GM23338 (cell line): ENCODE data around the gene SORCS3.

ENCODE experiments used
- EZH2 ChIP-seq: fragments of 200-600 bp; sonication (generic); IDR thresholded peaks from one replicate; pipeline ENCODE4 v1.8.0; 2017; ENCODE audit warnings: antibody characterized with exemption, mild to moderate bottlenecking, low read depth; ENCODE audit not compliant: unreplicated experiment
- EZH2phosphoT487 ChIP-seq: fragments of 200-600 bp; sonication (generic); IDR thresholded peaks from one replicate; pipeline ENCODE4 v1.8.1; 2018; ENCODE audit warnings: antibody characterized with exemption; ENCODE audit not compliant: unreplicated experiment
- JUNB ChIP-seq: IDR thresholded peaks from one replicate; pipeline ENCODE4 v1.6.1; 2016; ENCODE audit warnings: antibody characterized with exemption; ENCODE audit not compliant: unreplicated experiment
- NANOG ChIP-seq: IDR thresholded peaks from 2 replicates; pipeline ENCODE4 v1.6.1; 2016; ENCODE audit warnings: antibody characterized with exemption, borderline replicate concordance
- POLR2AphosphoS5 ChIP-seq: IDR thresholded peaks from 2 replicates; pipeline ENCODE4 v1.6.1; 2016; ENCODE audit warnings: antibody characterized with exemption, low read depth
- TF ChIP-seq, protein P1 (sequence below), 2 experiments: fragments of 200-600 bp in 1 of 2; sonication (generic) in 1 of 2; conservative IDR thresholded peaks; 2 replicates each; pipeline versions ENCODE4 v1.5.1 to v1.6.1; 2016 to 2017; ENCODE audit warnings: antibody characterized with exemption in 2 of 2, low read depth in 2 of 2, mild to moderate bottlenecking in 2 of 2, moderate library complexity in 1 of 2
- TF ChIP-seq, protein P2 (sequence below): fragments of 250-450 bp; sonication (Bioruptor Pico); IDR thresholded peaks from 2 replicates; pipeline ENCODE4 v1.5.0; 2020; ENCODE audit warnings: mild to moderate bottlenecking, moderate library complexity
- TF ChIP-seq, protein P3 (sequence below): IDR thresholded peaks from one replicate; pipeline ENCODE4 v1.6.1; 2018; ENCODE audit warnings: antibody characterized with exemption; ENCODE audit not compliant: unreplicated experiment

DNA sequence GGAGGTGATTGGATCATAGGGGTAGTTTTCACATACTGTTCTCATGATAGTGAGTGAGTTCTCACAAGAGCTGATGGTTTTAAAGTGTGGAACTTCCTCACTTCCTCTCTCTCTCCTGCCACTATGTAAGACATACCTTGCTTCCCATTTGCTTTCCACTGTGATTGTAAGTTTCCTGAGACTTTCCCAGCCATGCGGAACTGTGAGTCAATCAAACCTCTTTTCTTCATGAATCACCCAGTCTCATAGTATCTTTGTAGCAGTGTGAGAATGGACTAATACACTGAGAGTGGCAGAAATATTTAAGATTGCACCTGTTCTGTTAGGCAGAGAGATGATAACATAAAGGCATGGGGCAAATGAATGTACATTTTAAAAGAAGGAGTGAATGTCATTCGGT is 507.8 kb downstream of the SORCS3 start:
- no peak for TF ChIP-seq POLR2AphosphoS5
- TF ChIP-seq, protein P1, sequence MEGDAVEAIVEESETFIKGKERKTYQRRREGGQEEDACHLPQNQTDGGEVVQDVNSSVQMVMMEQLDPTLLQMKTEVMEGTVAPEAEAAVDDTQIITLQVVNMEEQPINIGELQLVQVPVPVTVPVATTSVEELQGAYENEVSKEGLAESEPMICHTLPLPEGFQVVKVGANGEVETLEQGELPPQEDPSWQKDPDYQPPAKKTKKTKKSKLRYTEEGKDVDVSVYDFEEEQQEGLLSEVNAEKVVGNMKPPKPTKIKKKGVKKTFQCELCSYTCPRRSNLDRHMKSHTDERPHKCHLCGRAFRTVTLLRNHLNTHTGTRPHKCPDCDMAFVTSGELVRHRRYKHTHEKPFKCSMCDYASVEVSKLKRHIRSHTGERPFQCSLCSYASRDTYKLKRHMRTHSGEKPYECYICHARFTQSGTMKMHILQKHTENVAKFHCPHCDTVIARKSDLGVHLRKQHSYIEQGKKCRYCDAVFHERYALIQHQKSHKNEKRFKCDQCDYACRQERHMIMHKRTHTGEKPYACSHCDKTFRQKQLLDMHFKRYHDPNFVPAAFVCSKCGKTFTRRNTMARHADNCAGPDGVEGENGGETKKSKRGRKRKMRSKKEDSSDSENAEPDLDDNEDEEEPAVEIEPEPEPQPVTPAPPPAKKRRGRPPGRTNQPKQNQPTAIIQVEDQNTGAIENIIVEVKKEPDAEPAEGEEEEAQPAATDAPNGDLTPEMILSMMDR (conservative IDR thresholded peaks at IDR 0.05; ENCODE audit: low read depth in 2 of 2), result no peak
- TF ChIP-seq EZH2, result no peak
- no peak for TF ChIP-seq NANOG
- TF ChIP-seq JUNB, result no peak
- TF ChIP-seq EZH2phosphoT487, result no peak
- TF ChIP-seq, protein P2, sequence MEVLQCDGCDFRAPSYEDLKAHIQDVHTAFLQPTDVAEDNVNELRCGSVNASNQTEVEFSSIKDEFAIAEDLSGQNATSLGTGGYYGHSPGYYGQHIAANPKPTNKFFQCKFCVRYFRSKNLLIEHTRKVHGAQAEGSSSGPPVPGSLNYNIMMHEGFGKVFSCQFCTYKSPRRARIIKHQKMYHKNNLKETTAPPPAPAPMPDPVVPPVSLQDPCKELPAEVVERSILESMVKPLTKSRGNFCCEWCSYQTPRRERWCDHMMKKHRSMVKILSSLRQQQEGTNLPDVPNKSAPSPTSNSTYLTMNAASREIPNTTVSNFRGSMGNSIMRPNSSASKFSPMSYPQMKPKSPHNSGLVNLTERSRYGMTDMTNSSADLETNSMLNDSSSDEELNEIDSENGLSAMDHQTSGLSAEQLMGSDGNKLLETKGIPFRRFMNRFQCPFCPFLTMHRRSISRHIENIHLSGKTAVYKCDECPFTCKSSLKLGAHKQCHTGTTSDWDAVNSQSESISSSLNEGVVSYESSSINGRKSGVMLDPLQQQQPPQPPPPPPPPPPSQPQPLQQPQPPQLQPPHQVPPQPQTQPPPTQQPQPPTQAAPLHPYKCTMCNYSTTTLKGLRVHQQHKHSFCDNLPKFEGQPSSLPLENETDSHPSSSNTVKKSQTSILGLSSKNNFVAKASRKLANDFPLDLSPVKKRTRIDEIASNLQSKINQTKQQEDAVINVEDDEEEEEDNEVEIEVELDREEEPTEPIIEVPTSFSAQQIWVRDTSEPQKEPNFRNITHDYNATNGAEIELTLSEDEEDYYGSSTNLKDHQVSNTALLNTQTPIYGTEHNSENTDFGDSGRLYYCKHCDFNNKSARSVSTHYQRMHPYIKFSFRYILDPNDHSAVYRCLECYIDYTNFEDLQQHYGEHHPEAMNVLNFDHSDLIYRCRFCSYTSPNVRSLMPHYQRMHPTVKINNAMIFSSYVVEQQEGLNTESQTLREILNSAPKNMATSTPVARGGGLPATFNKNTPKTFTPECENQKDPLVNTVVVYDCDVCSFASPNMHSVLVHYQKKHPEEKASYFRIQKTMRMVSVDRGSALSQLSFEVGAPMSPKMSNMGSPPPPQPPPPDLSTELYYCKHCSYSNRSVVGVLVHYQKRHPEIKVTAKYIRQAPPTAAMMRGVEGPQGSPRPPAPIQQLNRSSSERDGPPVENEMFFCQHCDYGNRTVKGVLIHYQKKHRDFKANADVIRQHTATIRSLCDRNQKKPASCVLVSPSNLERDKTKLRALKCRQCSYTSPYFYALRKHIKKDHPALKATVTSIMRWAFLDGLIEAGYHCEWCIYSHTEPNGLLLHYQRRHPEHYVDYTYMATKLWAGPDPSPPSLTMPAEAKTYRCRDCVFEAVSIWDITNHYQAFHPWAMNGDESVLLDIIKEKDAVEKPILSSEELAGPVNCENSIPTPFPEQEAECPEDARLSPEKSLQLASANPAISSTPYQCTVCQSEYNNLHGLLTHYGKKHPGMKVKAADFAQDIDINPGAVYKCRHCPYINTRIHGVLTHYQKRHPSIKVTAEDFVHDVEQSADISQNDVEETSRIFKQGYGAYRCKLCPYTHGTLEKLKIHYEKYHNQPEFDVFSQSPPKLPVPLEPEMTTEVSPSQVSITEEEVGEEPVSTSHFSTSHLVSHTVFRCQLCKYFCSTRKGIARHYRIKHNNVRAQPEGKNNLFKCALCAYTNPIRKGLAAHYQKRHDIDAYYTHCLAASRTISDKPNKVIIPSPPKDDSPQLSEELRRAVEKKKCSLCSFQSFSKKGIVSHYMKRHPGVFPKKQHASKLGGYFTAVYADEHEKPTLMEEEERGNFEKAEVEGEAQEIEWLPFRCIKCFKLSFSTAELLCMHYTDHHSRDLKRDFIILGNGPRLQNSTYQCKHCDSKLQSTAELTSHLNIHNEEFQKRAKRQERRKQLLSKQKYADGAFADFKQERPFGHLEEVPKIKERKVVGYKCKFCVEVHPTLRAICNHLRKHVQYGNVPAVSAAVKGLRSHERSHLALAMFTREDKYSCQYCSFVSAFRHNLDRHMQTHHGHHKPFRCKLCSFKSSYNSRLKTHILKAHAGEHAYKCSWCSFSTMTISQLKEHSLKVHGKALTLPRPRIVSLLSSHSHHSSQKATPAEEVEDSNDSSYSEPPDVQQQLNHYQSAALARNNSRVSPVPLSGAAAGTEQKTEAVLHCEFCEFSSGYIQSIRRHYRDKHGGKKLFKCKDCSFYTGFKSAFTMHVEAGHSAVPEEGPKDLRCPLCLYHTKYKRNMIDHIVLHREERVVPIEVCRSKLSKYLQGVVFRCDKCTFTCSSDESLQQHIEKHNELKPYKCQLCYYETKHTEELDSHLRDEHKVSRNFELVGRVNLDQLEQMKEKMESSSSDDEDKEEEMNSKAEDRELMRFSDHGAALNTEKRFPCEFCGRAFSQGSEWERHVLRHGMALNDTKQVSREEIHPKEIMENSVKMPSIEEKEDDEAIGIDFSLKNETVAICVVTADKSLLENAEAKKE (CRISPR knock-in tag), result no peak
- TF ChIP-seq, protein P3, sequence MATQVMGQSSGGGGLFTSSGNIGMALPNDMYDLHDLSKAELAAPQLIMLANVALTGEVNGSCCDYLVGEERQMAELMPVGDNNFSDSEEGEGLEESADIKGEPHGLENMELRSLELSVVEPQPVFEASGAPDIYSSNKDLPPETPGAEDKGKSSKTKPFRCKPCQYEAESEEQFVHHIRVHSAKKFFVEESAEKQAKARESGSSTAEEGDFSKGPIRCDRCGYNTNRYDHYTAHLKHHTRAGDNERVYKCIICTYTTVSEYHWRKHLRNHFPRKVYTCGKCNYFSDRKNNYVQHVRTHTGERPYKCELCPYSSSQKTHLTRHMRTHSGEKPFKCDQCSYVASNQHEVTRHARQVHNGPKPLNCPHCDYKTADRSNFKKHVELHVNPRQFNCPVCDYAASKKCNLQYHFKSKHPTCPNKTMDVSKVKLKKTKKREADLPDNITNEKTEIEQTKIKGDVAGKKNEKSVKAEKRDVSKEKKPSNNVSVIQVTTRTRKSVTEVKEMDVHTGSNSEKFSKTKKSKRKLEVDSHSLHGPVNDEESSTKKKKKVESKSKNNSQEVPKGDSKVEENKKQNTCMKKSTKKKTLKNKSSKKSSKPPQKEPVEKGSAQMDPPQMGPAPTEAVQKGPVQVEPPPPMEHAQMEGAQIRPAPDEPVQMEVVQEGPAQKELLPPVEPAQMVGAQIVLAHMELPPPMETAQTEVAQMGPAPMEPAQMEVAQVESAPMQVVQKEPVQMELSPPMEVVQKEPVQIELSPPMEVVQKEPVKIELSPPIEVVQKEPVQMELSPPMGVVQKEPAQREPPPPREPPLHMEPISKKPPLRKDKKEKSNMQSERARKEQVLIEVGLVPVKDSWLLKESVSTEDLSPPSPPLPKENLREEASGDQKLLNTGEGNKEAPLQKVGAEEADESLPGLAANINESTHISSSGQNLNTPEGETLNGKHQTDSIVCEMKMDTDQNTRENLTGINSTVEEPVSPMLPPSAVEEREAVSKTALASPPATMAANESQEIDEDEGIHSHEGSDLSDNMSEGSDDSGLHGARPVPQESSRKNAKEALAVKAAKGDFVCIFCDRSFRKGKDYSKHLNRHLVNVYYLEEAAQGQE, result no peak
